Stimulated activated CD4-positive, alpha-beta T cell treated with anti-CD3 and anti-CD28 coated beads, Interleukin-4, amount 100 ng/mL, for 4 hours (primary cell): ENCODE measurements around the gene GOLPH3.
"Not testable (repeated sequence)": the region's sequence is repeated elsewhere in the genome, so short reads cannot be mapped to it uniquely, and the experiment has no call there.

Experiments
- DNase-seq, 2 experiments: peaks; one replicate each; pipeline ENCODE4 v3.0.0-alpha.2; 2020

GOLPH3 gene

DNA sequence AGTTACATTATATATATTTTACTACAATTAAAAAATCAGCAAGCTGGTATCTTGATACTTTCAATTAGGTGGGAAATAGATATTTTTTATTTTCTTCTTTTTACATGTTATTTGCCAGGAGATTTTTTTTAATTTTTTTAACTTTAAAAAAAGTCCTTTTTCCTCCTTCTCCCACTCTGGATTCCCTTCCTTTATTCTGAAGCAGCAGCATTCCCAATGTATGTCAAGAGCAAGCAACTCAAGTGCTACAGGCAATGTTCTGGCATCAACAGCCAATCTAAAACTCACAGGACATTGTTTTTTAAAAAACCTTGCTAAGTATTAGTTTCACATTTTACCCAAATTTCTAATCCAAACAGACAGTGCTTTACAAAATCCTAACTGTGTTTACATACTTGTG lies 41.4 kb downstream of the GOLPH3 start:
- no peak for DNase-seq

DNA sequence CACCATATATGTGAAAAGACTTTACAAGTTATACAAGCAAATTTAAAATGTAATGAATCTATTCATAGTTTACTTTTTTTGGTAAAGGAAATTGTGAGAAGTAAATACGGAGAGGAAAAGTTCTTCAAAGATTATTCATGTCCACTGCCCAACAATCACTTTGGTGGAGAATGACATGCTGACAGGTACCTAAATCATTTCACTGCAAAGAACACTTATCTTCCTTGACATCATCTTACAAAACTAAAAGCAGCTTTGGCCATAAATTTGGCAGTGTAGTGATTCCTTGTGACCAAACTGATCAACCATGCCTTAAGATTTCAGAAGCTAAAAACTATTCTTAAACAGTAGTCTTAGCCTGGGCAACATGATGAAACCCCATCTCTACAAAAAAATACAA lies 42.5 kb downstream of the GOLPH3 start:
- DNase-seq = no peak

GRCh38 chr5:32130865-32131264 lies 43.3 kb downstream of the GOLPH3 start:
- DNase-seq = no peak

- no peak for DNase-seq
These were observed 45.0 kb downstream of the GOLPH3 start for GRCh38 chr5:32129074-32129598.

DNA sequence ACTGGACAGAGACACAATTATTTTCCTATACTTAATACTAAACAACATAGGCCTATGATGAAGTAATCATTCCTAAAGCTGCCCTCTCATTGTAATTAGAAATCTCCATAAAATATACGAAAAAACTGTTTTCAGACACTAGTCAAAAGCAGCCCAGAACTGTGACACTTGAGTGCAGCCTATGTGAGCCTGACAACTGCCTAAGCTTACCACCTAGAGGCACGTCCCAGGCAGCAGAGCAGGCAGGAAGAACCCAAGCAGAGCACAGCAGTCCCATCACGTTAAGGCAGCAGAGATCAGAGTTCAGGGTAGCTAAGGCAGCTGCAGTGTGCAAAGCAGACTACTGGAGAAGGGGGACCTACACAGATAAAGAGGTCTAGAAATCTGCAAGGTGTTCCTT lies 46.4 kb downstream of the GOLPH3 start:
- no peak for DNase-seq

- DNase-seq = no peak
These were observed 47.4 kb downstream of the GOLPH3 start for GRCh38 chr5:32126691-32127090.

GRCh38 chr5:32123889-32124676 lies 50.0 kb downstream of the GOLPH3 start:
- DNase-seq = no peak

- DNase-seq = no peak
These were observed 50.9 kb downstream of the GOLPH3 start for GRCh38 chr5:32123058-32123805.

DNA sequence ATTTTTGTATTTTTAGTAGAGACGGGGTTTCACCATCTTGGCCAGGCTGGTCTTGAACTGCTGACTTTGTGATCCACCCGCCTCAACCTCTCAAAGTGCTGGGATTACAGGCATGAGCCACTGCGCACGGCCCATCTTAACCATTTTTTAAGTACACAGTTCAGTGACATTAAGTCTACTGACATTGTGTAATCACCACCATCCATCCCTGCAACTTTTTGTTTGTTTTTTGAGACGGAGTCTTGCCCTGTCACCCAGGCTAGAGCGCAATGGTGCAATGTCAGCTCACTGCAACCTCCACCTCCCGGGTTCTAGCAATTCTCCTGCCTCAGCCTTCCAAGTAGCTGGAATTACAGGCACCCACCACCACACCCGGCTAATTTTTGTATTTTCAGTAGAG lies 55.2 kb downstream of the GOLPH3 start:
- not testable (repeated sequence) for DNase-seq

- no peak for DNase-seq
These were observed 57.4 kb downstream of the GOLPH3 start for GRCh38 chr5:32116574-32117313.

- no peak for DNase-seq
These were observed 58.1 kb downstream of the GOLPH3 start for GRCh38 chr5:32115985-32116384.

DNA sequence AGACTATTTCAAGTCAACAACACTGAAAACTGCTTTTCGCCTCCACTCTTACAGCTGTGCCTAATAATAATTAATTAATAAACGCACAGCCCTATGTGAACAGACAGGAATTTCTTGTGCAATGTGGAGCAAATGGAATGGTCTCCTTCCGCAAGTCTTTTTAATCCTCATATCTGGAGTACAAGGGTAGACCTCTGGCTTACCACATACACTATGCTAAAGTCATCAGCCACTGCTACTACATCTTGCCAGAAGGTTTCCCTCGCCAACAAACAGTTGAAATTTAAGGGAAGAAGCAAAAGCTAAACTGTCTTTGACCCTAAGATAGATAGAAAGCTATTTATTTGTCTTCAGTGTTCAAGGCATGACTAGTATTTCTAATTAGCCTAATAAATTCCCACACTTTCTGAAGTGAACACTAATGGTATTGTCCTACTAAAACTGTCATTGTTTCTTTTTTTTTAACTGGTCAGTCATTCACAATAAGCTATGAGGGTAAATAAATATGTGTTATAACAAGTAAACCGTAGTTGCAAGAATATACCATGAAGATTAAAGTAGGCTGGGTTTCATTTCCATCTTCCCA lies 63.9 kb downstream of the GOLPH3 start:
- no peak for DNase-seq

DNA sequence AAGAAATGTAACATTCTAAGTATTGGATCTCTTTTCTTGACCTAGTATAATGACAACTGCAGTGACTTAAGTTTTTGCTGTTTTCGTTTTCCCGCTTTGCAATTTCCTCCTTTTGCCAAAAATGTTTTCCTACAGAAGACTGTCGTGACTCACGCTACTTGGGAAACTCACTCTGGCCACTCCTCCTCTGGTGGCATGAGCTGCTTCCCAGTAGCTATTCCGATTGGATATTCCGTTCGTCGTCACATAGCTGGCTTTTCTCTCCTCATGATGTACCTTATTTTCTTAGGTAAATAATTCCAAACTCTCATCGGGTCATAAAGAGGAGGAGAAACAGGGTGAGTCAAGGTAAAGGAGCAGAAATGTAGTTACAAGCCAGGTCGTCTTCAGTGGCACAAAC lies 64.9 kb downstream of the GOLPH3 start:
- DNase-seq = no peak

GRCh38 chr5:32108167-32108566 lies 66.0 kb downstream of the GOLPH3 start:
- no peak for DNase-seq

GRCh38 chr5:32107291-32107690 lies 66.8 kb downstream of the GOLPH3 start:
- no peak for DNase-seq

- no peak for DNase-seq
These were observed 70.6 kb downstream of the GOLPH3 start for GRCh38 chr5:32103521-32103920.

DNA sequence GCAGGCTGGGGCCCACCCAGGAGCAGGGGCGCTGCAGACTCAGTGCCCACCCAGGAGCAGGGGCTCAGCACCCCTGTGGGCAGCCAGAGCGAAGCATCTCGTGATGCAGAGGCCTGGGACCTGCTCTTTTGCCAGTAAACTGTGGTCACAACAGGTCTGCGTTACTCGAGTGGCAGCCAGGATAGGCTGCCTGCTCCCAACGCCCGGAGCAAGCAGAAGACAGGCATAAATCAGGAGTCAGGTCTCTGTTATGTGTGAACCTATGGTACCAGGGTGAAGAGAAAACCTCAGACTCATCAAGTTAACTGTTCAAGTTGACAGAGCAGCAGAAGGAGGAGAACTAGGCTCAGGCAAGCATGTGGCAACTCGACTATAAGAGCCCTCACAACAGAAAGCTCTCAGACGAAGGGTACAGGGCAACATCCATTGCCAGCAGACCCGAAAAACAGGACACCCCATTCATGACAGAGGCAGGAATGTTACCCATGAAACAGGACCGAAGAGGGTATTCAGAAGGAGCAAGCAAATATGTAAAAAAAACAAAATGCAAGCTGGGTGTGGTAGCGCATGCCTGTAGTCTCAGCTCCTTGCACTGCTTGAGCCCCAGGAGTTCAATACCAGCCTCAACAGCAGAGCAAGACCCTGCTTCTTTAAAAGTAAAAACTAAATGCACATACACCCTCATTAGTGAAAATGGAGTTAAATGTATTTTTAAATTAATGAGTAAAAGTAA lies 71.7 kb downstream of the GOLPH3 start:
- no peak for DNase-seq

GRCh38 chr5:32100691-32101302 lies 73.3 kb downstream of the GOLPH3 start:
- no peak for DNase-seq

GRCh38 chr5:32100230-32100629 lies 73.9 kb downstream of the GOLPH3 start:
- DNase-seq = no peak

GRCh38 chr5:32099486-32100035 lies 74.6 kb downstream of the GOLPH3 start:
- DNase-seq = no peak

- no peak for DNase-seq
These were observed 75.2 kb downstream of the GOLPH3 start for GRCh38 chr5:32098890-32099310.

- DNase-seq = no peak
These were observed 75.8 kb downstream of the GOLPH3 start for GRCh38 chr5:32098291-32098690.
